EH (cell line): Measurements from ENCODE around the gene KPNA2.
A peak's percentile ranks its signal among the peaks of the same experiment; 100 is the strongest.
"Not testable (repeated sequence)": the region's sequence is repeated elsewhere in the genome, so short reads cannot be mapped to it uniquely, and the experiment has no call there.

Source experiments
- DNase-seq: peaks from one replicate; pipeline ENCODE4 v3.0.0-alpha.2; 2015; ENCODE audit warnings: low read depth

Gene KPNA2

DNA sequence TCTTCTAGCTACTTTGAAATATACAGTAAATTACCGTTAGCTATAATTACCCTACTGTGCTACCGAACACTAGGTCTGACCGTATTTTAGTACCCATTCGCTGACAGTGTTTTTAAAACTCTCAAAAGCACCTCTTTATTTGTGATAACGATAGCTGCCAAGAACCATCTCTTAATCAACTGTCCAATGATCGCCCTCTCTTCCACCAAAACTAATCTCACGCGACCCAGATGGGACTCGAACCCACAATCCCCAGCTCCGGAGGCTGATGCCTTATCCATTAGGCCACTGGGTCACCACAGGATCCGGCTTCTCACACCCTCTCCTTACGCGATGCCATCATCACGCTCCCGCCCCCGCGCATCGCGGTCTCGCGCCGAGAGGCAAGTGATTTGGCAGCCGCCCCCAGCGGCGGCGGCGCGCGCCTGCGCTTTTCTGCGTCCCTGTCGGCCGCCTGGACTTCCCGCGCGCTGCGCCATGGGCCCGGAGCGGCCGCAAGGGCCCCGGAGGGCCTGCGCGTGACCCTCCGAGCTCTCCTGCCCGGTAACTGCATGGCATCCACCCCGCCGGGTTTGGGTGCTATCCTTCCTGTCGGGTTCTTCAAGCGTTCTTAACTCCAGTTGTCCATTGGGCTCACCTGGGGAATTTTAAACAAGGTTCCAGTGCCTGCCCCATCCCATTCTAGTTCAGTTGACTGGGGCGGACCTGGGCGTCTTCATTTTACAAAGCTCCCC is 15.7 kb upstream of the KPNA2 start:
- DNase-seq, result peak; percentile 94

DNA sequence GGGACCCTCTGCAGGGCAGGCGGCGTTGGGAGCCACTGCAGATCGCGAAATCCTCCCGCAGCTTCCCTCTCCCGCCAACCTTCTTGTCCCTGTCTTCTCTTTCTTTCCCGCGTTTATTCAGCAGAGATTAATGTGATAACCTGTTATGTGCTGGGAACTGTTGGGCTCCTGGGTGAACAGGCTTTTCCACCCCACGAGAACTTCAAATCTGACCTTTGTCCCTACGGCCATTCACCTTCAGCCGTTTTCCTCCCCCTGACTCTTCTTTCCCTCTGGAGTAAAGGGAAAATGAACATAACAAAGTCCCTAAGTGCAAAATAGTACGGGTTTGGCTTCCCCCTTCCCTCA is 15.2 kb upstream of the KPNA2 start:
- no peak for DNase-seq

DNA sequence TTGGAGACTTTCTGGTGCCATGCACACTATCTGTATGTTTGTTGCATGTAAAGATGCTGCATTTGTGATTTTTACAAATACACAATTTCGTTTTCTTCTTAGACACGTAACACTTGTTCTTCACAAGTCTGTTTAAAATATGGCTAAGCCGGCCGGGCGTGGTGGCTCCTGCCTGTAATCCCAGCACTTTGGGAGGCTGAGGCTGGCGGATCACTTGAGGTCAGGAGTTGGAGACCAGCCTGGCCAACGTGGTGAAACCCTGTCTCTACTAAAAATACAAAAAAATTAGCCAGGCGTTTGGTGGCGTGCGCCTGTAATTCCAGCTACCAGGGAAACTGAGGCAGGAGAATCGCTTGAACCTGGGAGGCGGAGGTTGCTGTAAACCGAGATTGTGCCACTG is 14.7 kb upstream of the KPNA2 start:
- not testable (repeated sequence) for DNase-seq

DNA sequence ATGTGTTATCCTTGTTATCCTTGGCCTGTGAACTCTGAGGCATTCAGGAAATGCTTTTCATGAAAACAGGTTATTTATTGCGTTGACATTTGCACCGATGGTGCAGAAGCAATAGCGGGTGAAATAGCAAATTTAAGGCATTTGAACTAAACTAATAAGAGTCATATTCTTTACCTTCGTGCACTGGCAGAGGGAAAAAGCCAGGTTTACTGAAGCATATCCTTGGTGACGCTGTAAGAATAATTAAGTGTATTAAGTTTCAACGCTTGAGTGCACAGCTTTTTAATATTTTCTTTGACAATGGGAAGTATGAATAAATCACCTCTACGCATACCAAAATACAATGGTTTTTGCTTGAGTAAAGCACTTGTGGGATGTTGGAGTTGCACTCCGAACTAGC is 13.6 kb upstream of the KPNA2 start:
- DNase-seq, result no peak

DNA sequence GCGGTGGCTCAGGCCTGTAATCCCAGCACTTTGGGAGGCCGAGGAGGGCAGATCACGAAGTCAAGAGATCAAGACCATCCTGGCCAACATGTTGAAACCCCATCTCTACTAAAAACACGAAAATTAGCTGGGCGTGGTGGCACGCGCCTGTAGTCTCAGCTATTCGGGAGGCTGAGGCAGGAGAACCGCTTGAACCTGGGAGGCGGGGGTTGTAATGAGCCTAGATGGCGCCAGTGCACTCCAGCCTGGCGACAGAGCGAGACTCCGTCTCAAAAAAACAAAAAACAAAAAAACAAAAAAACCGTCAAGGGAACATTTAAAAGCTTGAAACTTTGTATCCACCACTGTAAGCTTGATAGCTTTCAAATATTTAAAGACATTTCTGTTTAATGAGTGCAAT is 13.0 kb upstream of the KPNA2 start:
- not testable (repeated sequence) for DNase-seq

DNA sequence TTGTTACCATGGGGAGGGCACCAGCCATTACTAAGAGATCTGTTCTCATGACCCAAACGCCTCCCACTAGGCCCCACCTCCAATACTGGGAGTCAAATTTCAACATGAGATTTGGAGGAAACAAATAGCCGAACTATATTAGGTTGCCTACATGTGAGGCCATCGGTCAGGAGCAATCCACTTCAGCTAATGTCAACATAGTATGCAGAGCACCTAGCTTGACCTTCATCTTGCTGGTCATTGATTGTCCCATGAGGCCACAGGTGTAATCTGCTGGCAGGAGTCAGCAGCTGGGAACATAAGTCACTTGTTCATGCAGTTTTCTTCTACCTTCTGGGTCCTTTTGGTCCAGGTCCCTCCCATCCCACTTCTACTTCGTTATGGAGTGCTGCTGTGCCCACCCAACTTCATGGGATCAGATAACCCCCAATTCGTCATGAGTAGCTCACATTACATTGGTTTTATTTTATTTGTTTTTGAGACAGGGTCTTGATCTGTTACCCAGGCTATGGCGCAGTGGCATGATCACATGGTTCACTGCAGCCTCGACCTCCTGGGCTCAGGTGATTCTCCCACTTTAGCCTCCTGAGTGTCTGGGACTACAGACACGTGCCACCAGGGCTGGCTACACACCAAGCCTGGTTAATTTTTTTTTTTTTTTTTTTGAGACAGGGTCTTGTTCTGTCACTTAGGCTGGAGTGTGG is 5.9 kb upstream of the KPNA2 start:
- no peak for DNase-seq

DNA sequence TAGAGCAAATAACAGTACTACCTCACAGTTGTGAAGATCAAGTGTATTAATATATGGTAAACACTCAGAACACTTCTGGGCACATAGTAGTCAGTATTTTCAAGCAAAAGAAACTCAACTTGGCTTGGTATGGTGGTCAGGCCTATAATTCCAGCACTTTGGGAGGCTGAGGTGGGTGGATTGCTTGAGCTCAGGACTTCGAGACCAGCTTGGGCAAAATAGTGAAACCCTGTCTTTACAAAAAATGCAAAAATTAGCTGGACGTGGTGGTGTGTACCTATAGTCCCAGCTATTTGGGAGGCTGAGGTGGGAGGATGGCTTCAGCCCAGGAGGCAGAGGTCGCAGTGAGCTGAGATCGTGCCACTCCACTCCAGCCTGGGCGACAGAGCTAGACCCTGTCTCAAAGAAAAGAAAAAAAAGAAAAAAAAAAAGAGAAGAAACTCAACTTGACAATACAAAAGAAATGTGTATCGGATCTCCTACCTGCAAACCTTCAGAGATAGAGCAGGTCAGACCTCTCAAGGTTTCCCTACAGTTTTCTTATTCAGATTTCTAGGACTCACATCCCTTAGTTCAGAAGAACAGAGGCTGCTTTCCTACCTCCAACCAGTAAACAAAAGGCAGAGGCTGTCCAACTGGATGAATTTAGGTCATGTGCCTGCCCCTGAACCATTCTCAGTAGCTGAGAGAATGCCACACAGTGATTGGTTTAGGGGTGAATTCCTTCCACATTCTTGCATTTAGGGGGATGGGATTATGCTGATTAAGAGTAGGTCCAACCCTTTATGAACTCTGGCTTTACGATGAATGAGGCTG is 1.7 kb upstream of the KPNA2 start:
- DNase-seq, result peak; percentile 84

DNA sequence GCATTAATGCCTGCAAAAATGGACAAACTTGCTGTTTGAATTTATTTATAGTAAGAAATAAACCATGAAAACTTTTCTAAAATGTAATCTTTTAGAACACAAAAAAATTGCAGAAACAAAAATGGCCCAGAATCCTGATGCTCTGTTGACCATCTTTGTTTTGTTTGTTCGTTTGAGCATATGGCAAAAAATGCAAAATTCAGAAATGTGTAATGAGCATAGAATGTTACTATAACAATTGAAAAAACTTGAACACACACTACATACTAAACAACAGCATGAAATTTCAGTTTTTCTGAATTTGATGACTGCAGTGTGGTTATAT is 1.1 kb upstream of the KPNA2 start:
- DNase-seq, result no peak

DNA sequence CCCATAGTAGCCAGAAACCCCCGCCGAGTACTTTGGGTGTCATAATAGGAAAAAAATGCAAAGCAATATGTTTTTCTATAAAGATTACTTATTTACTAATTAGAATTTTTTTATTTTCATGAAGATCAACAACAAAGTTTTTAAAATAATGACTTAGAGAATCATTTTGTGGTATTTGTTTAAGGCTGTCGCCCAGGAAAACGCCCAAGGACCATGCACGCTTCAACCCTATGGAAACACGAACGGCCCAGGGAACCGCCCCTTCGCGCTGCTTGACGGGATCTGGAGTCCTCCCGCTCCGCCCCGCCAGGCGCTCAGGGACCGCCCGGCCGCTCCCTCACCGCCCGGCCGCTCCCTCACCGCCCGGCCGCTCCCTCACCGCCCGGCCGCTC is 408 bp upstream of the KPNA2 start:
- no peak for DNase-seq

DNA sequence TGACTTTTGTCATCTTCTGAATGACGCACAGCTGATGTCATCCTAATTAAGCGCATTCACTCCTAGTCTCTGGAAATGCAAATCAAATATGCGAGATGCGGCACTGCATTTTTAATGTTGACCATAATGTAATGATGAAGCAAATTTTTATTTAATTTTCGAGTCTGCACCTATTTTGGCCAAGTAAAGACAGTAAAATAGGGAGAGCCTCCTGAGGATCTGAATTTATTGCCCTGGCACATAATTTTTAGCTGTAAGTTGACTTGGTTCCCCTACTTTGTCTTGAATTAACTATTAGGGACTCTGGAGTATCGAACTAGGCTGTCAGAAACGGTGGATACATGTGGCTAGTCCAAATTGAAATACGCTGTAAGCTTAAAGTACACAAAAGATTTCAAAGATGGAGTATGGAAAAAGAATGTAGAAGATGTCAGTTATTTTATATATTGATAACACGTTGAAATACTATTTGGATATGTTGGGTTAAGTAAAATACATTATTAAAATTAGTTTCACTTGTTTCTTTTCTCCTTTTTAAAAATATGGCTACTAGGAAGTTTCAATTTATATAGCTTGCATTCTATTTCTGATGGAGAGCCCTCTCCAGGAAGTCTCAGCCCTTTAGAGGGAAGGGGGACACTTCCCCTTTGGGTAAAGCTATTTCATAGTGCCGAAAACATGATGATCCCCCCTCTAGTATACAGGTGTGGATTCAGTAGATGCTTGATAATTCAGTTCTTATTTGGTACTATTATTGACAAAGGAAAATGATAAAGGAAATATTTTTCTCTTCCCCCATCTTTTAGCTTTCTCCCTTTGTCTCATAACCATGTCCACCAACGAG is 991 bp downstream of the KPNA2 start:
- peak; percentile 75 for DNase-seq

DNA sequence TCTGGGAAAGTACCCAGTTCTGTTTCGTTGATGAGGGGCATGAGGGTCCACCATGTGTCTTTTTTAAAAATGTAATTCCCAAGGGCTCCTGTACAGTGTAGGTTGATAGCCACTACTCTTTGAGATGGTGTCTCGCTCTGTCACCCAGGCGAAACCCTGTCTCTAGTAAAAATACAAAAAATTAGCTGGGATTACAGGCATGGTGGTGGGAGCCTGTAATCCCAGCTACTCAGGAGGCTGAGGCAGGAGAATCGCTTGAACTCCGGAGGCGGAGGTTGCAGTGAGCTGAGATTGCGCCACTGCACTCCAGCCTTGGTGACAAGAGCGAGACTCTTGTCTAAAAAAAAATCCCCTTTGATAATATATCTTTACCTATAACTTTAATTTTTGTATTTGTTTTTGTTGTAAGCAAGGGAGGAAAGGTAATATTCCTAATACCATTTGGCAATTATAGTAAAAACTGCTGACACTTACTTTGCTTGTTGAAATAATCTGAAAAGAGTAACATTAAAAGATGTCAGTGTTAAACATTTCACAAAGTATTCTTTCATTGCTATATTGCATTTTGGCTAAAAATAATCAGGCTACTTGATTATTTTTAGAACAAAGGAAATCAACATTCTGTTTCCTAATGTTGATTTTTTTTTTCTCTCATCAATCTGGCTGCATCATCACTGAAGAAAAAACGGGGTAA is 11.8 kb downstream of the KPNA2 start:
- no peak for DNase-seq

DNA sequence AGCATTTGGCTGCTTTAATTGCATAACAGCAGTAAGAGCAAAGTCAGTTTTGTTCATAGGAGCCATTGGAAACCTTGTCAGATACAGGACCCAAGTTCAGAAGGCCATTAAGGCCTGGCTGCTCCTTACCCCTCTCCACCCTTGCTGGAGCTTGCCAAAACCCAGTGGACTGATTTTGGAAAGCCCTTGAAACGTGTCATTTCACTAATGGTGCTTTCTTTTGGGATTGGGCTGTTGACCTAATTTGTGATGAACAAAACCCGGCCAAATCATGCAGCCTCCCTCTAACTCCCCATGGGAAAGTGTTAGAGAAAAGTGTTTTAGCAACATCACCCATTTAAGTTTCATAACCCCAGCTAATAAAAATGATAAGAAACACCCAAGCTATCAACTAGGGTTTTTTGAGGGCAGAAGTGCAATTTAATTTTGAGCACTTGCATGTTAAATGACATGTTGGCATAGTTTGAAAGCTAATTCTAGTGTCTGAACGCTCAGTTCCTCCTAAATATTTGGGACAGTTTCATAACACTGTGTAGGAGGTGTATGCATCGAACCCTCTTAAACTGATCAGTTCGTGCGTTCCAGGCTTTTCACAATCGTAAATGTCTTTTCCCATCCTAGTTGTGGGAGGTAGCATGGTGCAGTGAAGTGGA is 12.5 kb downstream of the KPNA2 start:
- not testable (repeated sequence) for DNase-seq

DNA sequence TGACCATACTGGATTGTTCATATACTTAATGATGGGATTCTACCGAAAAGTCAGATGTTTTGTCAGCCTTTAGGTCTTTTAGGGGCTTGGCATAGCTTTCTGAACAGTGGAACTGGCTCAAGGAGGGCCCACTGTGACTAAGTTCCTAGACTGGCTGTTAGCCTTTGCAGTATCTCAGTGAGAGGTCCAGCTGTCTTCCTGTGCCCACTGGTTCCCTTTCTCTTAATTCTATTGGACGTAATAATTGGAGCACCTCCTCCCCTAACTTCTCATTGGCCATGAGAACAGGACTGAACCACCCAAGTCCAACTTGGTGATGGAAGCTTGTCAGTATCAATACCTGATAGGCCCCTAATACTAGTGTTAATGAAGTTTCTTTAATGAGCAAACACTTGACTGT is 13.5 kb downstream of the KPNA2 start:
- peak; percentile 33 for DNase-seq

DNA sequence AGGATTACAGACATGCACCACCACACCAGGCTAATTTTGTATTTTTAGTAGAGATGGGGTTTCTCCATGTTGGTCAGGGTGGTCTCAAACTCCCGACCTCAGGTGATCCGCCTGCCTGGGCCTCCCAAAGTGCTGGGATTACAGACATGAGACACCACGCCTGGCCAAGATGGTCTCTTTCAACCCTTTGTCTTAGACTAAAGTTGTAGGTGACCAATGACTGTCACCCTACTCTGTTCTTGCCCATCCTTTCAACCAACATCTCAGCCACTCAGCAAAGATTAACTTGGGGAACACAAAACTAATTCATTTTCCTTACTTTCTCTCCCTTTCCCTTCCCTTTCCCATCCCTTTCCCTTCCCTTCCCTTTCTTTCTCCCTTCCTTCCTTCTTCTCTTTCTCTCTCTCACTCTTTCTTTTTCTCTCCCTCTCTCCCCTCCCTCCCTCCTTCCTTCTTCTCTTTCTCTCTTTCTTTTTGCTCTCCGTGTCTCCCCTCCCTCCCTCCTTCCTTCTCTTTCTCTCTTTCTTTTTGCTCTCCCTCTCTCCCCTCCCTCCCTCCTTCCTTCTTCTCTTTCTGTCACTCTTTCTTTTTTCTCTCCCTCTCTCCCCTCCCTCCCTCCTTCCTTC is 14.4 kb downstream of the KPNA2 start:
- not testable (repeated sequence) for DNase-seq

DNA sequence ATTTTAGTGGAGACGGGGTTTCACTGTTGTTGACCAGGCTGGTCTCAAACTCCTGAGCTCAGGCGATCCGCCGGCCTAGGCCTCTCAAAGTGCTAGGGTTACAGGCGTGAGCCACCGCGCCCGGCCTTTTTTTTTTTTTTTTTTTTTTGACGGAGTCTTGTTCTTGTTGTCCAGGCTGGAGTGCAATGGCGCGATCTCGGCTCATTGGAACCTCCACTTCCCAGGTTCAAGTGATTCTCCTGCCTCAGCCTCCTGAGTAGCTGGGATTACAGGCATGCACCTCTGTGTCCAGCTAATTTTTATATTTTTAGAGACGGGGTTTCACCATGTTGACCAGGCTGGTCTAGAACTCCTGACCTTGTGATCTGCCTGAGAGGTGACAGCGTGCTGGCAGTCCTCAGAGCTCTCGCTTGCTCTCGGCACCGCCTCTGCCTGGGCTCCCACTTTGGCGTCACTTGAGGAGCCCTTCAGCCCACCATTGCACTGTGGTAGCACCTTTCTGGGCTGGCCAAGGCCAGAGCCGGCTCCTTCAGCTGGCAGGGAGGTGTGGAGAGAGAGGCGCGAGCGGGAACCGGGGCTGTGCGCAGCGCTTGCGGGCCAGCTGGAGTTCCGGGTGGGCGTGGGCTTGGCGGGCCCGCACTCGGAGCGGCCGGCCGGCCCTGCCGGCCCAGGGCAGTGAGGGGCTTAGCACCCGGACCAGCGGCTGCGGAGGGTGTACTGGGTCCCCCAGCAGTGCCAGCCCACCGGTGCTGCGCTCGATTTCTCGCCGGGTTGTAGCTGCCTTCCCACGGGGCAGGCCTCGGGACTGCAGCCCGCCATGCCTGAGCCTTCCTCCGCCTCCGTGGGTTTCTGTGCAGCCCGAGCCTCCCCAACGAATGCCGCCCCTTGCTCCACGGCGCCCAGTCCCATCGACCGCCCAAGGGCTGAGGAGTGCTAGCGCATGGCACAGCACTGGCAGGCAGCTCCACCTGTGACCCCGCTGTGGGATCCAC is 16.1 kb downstream of the KPNA2 start:
- DNase-seq, result not testable (repeated sequence)

DNA sequence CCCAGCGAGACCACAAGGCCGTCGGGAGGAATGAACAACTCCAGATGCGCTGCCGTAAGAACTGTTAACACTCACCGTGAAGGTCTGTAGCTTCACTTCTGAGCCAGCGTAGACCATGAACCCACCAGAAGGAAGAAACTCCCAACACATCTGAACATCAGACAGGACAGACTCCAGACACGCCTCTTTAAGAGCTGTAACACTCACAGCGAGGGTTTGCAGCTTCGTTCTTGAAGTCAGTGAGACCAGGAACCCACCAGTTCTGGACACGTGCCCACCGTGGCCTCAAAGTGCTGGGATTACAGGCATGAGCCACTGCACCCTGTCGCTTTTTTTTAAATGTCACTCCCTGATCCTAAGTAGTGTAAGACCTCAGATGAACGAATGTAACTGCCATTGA is 17.3 kb downstream of the KPNA2 start:
- DNase-seq, result no peak

DNA sequence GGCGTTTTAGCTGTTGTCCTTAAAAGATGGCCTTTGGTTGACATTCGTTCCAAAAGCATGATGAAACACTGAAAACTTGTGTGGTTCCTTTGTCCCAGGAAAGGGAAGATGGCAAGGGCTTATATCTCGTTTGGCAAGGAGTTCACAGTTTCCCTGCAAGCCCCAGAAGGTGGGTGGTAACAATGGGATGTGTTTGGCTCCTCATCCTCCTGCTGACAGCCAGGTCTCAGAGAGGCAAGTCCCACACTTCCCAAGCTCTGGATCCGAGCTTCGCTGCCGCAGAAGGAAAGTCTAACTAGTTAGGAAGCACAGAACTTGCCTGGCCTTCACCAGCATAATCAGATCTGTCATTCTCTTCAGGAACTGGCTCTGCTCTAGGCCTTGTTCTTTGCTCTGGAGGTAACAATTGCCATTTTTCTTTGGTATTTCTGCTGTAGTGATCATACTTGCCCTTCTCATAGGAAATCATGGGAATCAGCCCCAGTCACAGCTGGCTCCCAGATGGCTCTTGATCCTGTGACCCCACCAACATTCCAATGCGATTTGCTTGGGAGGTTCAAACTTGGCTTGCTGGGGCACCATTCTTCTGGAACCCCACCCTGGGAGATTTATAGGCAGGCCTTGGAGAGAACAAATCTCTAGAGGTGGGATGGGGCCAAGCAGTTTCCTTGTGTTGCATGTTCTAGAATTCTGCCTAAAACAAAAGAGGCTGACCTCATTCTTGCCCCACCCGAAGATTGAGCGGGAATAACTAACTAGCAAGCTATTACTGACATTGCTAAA is 17.9 kb downstream of the KPNA2 start:
- DNase-seq, result peak; percentile 88

DNA sequence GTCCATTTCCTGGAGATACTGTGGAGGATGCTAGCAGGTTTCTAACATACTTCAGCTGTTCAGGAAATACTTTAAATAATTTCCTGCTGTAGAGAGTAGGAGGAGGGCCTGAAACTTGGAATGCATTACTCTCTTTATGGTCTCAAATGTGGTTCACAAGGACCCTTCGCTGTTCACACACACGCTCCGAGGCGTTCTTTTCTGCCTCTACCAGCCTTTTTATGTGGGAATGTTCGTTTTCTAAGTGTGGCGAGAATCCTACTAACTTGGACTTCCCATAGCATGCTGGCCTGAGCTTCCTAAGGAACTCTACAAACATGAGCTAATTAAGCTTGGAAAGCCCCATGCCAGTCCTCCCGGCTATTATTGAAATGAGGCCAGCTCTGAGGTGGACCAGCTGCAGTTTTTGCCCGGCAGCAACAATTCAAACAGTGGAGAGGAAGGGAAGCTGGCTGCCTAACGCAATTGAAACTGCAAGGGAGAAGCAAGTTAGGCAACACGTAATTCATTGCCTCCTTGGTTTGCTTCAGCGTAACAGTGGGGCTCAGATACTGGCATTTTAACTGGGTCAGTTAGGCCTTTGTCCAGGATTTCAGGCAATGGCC is 18.9 kb downstream of the KPNA2 start:
- DNase-seq, result peak; percentile 90
